Measurements from ENCODE around the gene RNF187. TPM values are rescaled to one million over a fixed set of nuclear protein-coding genes. Genes with fewer than 3 reads are reported as not detected.

RNF187 gene
- 10 to 100 TPM; 22.5 to 62.6 (median 61.0) TPM for total RNA-seq

GRCh38 chr1:228487336-228488124 lies at the start of gene RNF187:
RNF187 (plus strand) TSS chr1:228487382.
- H3K36me3 ChIP-seq = peaks cover 9 to 29% (median 13%) of the 10 kb centered on the region in 4 donors
- no peak for TF ChIP-seq EP300 (IDR thresholded peaks at IDR 0.05)
- no peak for TF ChIP-seq POLR2A (IDR thresholded peaks at IDR 0.05; ENCODE audit: low read depth)
- no peak for TF ChIP-seq CTCF (IDR thresholded peaks at IDR 0.05)
- TF ChIP-seq POLR2AphosphoS5 (IDR thresholded peaks at IDR 0.05) = peak in 1 of 2 donors; percentile 51
- peak; percentile 97 for DNase-seq (ENCODE audit: extremely low spot score)
- no peaks in the 10 kb centered on the region for H3K9me3 ChIP-seq
- intact Hi-C loops (cut with DNase I) = loop anchor here (5.0 kb wide), 1 partner anchor 80 kb away; the partner anchor contains the start of gene TRIM11
- H3K4me3 ChIP-seq = peak within 1 kb of the TSS; percentile 71 to 84 (median 78)
- WGBS = 2% methylated on average over 6 of the region's 113 CpGs
- H3K4me1 ChIP-seq = peaks cover 16 to 50% (median 47%) of the 10 kb centered on the region in 4 donors
- peak within 1 kb of the TSS; percentile 89 to 99 (median 95) for H3K27ac ChIP-seq (replicated peaks in 1 of 4)
- no peaks in the 10 kb centered on the region for H3K27me3 ChIP-seq

- intact Hi-C loops (cut with DNase I) = no loop called here
- Histone ChIP-seq H3K27ac (replicated peaks in 1 of 4) (no peak overlapping the region), H3K9me3 (no peaks in the 10 kb centered on the region), H3K4me3 (no peak overlapping the region), H3K27me3 (peaks cover 0 to 97% (median 6%) of the 10 kb centered on the region in 4 donors), H3K36me3 (no peaks in the 10 kb centered on the region), H3K4me1 (no peaks in the 10 kb centered on the region)
- 84% methylated on average over 7 of the region's 7 CpGs for WGBS
- no peak for TF ChIP-seq EP300 (IDR thresholded peaks at IDR 0.05)
- TF ChIP-seq POLR2AphosphoS5 (IDR thresholded peaks at IDR 0.05) = no peak
- no peak for TF ChIP-seq CTCF (IDR thresholded peaks at IDR 0.05)
- no peak for TF ChIP-seq POLR2A (IDR thresholded peaks at IDR 0.05; ENCODE audit: low read depth)
- DNase-seq (ENCODE audit: extremely low spot score) = no peak
These were observed 49.7 kb upstream of the RNF187 start for GRCh38 chr1:228437424-228437962.

GRCh38 chr1:228438266-228438665 lies 48.9 kb upstream of the RNF187 start:
- WGBS = 67% methylated on average over 1 of the region's 1 CpG
- Histone ChIP-seq H3K4me3 (no peak overlapping the region), H3K36me3 (no peaks in the 10 kb centered on the region), H3K27ac (replicated peaks in 1 of 4) (no peak overlapping the region), H3K9me3 (no peaks in the 10 kb centered on the region), H3K4me1 (no peaks in the 10 kb centered on the region), H3K27me3 (peaks cover 0 to 96% (median 7%) of the 10 kb centered on the region in 4 donors)
- TF ChIP-seq EP300 (IDR thresholded peaks at IDR 0.05) = no peak
- no peak for TF ChIP-seq POLR2A (IDR thresholded peaks at IDR 0.05; ENCODE audit: low read depth)
- no peak for TF ChIP-seq POLR2AphosphoS5 (IDR thresholded peaks at IDR 0.05)
- TF ChIP-seq CTCF (IDR thresholded peaks at IDR 0.05) = no peak
- no peak for DNase-seq (ENCODE audit: extremely low spot score)
- intact Hi-C loops (cut with DNase I) = no loop called here

GRCh38 chr1:228440761-228441500 lies 46.3 kb upstream of the RNF187 start:
- WGBS = 86% methylated on average over 9 of the region's 9 CpGs
- no peaks in the 10 kb centered on the region for H3K36me3 ChIP-seq
- no peak for TF ChIP-seq CTCF (IDR thresholded peaks at IDR 0.05)
- TF ChIP-seq EP300 (IDR thresholded peaks at IDR 0.05) = no peak
- no peak for TF ChIP-seq POLR2AphosphoS5 (IDR thresholded peaks at IDR 0.05)

More at GRCh38 chr1:228440761-228441500, 46.3 kb upstream of the RNF187 start:
- Histone ChIP-seq H3K4me1 (peaks cover 0 to 10% (median 8%) of the 10 kb centered on the region in 4 donors), H3K27me3 (peaks cover 0 to 96% (median 17%) of the 10 kb centered on the region in 4 donors), H3K4me3 (no peak overlapping the region), H3K9me3 (no peaks in the 10 kb centered on the region), H3K27ac (replicated peaks in 1 of 4) (no peak overlapping the region)
- intact Hi-C loops (cut with DNase I) = no loop called here
- DNase-seq (ENCODE audit: extremely low spot score) = no peak

Data from esophagus muscularis mucosa (tissue), 4 donors.